Kidney glomerular epithelial cell (primary cell): ENCODE measurements around the gene NIPAL3.

ENCODE experiments used
- DNase-seq: peaks from one replicate; lab custom pipeline; 2025; lab: John Stamatoyannopoulos, UW

Gene NIPAL3

DNA sequence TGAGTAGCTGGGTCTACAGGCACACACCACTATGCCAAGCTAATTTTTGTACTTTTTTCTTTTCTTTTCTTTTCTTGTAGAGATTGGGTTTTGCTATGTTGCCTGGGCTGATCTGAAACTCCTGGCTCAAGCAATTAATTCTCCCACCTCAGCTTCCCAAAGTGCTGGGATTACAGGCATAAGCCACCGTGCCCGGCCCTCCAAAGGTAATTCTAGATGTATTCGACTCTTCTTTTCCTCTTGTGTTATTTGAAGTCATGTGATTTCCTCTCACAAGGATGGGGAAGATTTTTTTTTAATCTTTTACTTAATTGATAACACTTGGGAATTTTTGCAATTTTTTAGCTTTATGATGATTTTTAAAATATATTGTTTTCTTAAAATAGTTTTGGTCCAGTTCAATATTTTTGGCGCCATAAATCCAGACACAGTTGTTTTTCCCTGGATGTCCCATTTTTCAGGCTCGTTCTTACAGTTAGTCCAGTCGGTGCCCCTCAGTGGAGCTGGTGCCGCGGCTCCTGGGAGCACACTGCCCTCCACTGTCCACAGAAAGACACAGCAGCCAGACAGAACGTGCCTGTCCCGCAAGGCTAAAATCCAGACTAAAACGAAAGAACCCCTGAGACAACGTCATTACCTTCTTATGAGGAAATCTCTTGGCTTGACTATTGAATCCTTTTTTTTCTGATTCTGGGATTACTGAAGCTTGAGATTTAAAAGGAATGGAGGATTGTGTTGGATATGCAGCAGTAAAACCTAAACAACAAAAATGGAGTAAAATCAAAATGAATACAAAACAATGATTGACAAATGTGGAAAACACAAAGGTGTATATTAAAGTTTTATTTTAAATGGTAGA, 24.4 kb upstream of the NIPAL3 start:
- DNase-seq = peak; percentile 81

DNA sequence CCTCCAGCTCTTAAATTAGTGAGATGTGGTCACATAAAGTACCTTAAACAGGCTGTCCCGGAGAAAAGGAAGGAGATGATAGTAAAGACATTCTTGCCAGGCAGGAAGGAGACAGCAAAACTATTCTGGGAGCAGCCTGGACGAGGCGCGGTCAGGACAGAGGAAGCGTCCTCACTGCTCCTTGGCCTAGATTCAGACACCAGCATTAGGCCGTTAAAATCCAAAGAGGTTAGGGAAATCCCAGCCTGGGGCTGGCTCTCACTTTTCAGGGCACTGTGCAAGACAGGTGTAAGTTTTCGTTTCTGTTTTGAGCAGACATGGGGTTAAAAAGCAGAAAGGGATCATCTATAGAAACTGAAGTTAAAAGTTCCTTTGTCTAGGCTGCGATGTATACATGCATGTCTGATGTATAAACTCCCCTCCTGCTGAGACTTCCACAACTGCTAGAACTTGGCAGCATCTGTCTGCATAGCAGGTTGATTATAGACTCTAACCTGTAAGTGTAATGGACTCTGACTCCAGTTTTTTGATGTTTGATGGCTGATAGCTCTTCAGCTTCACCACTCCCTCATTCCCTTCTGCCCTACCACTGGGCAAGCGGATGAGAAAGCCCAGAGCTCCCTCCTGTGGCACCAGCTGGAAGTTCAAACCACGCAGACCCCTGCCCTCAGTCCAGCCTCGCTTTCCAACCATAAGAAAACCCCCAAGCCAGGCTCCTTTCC, 23.6 kb upstream of the NIPAL3 start:
- peak; percentile 33 for DNase-seq

DNA sequence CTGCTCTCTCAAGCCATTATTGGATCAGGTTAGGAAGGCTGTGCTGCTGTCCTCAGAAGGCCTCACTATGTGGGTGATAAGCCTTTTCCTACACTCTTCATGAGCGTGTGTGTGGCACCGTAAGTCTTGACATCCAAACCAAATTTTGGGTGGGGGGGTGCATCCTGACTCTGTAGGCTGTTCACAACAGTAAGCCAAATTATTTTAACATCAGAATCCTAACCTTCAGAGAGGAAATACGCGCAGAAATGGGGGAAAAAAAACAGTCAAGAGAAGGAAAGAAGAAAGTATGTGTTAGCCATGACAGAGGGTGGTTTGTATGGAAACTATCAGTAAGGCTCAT, 23.0 kb upstream of the NIPAL3 start:
- DNase-seq = no peak

DNA sequence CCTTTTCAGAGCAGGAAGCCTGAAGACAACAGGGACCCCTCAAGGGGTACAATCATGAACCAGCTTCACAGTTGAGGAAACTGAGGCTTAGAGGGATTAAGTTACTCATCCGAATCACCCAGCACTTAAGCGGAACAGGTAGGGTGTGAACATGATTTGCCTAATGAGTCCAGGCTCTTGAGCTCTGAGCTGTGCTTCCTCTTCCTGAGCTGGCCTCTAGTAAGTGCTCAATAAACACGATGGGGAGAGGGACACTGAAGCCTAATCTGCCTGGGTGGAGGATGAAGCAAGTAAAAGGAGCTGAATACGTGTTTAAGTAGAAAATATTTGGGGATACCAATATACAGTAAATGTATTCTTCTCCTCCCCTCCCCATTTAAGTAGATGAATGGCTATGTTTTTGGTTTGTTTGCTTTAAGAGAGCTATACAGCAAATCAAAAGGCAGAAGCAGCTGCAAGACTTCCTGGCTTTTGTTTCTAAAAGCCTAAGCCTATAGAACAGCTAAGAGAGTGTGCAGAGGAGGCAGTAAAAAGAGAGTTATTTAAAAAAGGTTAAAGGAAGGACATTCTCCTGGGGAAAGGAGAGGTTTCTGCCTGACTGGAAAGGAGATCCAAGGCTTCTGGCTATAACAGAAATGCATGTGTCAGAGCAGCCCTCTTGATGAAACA, 22.5 kb upstream of the NIPAL3 start:
- no peak for DNase-seq

DNA sequence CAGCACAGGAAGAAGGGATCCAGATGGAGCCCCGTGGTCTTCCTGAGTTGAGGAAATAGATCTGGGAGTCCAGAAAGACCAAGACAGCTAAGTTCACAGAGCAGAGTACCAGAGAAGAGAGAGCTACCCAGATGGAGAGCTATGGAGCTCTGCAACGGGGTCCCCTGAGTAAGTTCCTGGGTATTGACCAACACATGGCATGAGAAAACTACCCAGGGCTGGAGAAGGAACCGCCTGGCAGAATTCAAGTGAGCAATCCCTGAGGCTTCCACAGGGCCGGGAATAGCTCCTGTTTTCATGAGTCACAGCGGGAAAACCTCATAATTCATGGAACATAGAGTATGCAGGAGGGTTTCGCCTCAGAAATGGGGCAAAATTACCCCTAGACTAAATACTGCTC, 21.7 kb upstream of the NIPAL3 start:
- DNase-seq = peak; percentile 51

DNA sequence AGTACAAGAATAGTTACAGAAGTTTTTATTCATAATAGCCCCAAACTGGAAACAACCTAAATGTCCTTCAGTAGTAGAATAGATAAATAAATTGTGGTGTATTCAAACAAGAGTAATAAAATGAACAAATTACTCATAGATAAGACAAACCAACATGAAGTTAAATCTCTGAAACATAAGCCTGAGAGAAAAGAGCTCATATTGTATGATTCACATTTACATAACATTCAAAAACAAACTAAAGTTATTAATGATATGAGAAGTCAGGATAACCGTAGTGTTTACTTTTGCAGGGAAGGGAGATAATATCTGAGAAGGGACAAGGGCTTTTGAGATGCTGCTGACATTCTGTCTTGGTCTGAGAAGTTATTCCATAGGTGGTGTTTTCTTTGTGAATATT, 15.5 kb upstream of the NIPAL3 start:
- DNase-seq = no peak

DNA sequence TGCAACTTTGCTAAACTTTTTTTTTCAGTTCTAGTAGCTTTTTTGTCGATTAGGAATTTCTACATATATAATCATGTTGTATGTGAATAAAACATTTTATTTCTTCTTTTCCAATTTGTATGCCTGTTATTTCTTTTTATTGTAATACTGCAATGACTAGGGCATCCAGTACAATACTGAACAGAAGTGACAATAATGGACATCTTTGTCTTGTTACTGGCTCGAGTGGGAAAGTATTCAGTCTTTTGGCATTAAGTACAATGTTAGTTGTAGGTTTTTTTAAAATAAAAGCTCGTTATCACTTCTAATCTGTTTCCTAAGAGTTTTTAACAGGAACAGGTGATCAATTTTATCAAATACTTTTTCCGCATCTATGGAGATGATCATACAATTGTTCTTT, 11.8 kb upstream of the NIPAL3 start:
- DNase-seq = no peak

DNA sequence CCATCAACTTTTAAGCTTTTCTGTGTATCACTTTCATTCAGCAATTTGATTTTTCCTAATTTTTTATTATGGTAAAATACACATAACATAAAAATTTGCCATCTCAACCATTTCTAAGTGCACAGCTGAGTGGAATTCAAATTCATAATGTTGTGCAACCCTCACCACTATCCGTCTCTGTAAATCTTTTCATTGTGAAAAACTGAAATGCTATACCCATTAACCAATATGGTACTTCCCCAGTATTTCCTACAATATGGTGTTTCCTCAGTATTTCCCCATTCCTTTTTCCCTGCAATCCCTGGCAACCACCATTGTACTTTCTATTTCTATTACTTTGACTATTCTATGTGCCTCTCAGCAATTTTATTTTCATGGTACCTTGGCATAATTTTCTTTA, 8.8 kb upstream of the NIPAL3 start:
- DNase-seq = no peak

DNA sequence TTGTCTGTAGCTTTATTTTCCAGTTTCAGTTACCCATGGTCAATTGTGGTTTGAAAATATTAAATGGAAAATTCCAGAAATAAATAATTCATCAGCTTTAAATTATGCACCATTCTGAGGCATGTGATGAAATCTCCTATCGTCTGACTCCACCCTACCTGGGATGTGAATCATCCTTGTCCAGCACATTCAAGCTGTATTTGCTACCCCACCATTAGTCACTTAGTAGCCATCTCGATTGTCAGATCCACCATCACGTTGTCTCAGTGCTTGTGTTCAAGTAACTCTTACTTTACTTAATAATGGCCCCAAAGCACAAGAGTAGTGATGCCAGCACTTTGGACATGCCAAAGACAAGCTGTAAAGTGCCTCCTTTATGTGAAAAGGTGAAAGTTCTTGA, 6.1 kb upstream of the NIPAL3 start:
- DNase-seq = peak; percentile 23

DNA sequence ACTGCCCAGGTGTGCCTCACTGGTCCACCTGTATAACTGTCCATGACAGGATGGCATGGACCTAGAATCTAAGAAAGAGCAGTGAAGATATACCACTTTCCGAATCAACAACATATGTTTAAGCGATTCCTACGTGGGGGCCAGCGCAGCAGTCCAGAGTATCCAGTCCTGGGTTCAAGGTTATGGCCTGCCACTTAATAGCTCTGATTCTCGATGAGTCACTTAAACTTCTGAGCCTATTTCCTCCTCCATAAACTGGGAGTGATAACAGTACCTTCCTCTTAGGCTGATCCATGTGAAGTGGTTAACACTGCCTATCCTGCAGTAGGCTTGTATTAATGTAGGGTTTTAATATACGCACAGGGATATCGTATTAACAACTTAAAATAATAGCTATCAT, 4.9 kb upstream of the NIPAL3 start:
- DNase-seq = no peak

DNA sequence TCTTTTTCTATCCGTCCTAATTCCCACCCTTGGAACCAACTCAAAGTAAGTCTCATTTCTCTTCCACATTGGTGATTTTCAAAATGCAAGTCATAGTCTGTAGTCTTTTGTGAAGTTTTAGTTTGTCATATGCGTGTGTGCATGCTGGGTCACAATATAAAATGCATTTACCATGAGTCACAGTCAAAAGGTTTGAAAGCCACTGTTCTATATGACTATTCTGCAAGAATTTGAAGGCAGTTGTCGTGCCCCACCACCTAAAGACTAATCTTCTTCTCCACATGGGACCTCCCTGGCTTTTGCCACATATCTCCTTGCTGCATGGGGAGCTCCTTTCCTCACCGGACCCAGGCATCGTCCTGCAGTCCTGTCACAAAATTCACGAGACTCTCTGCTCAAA, 3.6 kb upstream of the NIPAL3 start:
- DNase-seq = no peak

DNA sequence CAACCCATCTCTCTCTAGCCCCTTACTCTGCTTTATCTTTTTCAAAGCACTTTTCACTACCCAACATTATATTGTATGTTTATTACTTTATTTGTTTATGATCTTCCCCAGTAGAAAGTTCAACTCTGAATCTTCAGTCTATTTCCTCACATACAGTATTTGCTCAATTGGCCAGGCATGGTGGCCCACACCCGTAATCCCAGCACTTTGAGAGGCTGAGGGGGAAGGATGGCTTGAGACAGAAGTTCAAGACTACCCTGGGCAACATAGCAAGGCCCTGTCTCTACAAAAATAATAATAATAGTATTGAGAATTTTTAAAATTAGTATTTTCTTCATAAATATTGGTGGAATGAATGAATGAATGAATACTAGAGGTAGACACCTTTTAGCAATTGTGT, 3.2 kb upstream of the NIPAL3 start:
- DNase-seq = no peak

DNA sequence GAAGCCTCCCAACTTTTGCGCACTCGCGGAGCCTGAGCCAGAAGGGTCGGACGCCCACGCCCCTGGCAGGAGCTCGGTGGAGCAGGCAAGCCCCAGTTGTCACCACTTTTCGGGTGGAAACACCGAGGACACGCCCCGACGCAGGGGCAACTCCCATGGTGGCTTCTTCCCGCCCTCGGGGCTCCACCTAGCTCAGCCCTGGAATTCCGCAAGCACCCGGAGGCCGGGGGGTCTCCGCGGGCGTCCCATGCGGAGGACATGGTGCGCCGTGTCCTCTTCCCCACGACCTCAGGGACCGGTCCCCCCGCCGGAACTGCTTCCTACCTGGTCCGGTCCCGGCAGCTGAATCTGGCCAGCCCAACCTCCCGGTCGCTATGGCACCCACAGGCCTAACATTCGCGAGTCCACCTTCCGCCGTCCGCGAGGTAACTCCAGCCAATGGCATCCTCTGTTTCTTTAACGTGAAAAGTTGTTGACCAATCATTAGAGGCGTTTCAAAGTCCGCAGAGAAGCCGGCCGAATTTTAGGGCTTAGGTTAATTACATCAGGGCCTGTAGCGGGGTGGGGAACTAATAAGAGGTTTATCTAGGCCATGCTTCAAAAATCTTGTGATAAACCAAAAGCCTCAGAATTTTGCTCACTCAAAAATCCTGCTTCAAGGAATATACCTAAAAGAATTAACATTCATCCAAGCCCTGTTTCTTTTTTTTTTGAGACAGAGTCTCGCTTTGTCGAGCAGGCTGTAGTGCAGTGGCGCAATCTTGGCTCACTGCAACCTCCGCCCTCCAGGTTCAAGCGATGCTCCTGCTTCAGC, 2.0 kb upstream of the NIPAL3 start, which contains the start of gene STPG1:
TSS of gene STPG1 (minus strand) at position 433 of the 814 bp plus-strand sequence. CDS start 12,394 bp downstream, outside the sequence.
- DNase-seq = peak; percentile 92

DNA sequence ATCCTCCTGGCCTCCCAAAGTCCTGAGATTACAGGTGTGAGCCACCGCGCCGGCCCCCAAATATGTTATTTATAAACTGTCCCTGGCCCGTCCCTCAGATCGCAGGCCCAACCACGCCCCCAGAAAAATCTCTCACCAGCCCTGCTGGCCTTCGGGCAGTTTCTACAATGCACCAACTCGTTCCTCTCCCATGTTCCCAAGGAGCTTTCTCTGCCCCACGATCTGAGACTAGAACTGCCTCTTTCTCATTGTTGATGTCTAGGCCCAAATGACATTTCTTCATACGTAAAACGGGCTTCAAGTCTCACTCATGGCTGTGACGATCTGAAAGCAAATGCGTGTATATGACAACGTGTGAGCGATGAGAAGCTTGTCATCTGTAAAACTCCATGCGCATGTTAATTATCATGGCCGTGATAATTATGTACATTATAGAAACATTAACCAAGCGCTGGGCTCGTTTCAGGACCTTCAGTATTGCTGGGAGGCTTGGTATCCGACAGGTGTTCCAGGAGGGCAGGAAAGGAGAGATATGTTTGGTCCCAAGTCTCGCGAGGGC, 748 bp upstream of the NIPAL3 start:
- no peak for DNase-seq

DNA sequence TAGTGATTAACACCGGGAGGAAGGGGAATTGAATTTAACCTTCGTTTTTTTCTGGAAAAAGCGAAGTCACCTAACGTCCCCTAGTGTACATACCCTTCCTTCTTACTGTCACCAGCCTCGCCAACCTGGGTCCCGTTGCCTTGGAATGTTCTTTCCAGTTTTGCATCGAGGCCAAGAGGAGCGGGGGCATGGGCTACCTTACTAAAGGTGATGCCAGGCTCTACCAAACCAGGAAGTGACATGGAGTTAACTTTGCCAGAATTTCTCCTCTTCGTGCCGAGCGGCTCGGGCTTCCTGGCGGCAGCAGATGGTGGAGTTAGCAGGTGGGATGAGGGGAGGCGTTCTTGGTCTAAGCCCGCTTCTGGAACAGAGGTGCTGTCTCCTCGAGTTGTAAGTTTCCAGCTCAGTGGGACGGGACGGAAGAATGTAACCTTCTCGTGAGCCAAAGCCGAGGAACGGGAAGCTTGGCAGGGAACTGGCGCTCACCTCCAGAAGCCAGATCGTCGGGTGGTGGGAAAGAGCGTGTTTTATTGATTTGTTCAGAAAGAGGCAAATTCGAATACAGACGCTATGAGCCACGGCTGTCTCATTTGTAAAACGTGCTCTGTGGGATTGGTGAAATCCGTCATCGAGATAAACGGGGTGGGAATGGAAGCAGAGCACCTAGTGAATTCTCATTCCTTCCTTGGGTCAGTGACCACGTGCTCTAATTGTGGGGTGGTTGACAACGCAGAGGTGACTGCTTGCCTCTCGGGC, 486 bp downstream of the NIPAL3 start:
- peak; percentile 65 for DNase-seq

DNA sequence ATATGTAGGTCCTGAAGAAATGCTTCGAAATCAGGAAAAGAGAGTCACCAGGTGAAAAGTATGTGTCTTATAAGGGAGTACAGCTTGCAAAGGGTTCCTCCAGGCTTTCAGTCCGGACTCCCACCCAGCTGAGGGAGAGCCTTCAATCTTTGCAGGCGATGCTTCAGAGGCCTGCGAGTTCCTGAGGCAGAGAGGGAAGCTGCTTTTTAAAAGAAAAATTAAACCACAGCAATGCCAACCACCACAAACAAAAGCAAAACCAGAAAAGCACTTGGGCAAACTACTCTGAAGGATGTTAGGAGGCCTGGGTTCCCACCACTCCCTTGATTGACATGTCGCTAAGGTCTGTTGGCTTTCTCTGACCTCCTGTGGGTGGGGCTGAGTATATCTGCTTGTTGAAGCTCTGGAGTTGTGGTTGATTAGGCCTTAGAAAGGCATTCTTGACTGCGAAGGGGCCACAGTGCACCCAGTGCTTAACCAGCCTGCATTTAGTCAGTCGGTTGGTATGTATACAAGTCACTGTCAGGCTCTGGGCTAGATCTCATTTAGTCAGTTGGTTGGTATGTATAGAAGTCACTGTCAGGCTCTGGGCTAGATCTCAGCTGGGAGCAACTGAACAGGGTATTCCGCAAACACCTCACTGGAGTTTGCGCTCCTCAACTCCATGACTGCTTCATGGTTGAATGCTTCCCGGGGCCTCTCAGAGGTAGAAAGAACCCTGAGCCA, 1.2 kb downstream of the NIPAL3 start:
- peak; percentile 92 for DNase-seq

DNA sequence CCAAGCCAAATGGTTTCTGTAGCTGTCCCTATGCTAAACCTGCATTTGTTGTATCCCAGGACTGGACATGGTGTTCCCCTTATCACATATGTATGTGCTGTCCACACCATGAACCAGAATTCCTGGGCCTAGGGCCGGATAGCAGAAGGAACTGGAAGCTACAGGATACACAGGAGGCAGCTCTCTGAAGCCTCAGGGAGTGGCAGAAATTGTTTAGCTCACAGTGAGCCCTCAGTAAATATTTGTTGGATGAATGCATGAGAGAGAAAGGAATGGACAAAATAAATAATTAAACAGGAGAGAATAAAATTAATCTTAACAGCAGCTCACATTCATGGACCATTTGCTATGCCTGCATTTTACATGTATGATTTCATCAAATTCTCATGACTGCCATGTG, 2.1 kb downstream of the NIPAL3 start:
- peak; percentile 36 for DNase-seq

DNA sequence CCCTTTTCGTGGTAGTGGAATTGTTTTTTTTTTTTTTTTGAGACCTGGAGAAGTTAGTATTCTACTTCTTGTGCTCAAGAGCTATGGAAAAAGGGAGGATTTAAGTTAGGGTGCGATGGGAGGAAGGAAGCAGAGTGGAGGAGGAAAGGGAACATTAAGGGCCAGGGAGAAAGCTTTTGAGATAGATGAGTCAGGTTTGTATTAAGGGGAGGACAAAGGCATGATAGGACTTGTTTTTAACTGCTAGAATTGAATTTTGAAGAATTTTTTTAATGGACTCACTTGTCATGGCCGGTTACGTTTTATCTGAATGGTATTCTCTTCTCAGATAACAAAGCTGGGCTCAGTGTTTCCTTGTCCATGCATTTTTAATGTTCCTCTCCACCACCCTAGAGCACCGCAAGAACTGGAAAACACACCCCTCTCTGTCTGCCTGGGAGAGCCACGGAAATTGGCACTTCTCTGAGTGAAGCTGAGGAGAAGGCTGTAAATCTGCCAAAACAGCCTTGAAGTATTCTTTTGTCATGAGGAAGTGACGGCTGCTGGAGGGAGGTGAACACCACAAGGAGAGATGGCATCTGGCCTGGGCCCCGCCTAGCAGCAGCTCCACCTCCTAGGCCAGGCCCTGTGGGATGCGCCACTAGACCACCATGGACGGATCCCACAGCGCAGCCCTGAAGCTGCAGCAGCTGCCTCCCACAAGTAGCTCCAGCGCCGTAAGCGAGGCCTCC, 3.5 kb downstream of the NIPAL3 start:
- DNase-seq = no peak

DNA sequence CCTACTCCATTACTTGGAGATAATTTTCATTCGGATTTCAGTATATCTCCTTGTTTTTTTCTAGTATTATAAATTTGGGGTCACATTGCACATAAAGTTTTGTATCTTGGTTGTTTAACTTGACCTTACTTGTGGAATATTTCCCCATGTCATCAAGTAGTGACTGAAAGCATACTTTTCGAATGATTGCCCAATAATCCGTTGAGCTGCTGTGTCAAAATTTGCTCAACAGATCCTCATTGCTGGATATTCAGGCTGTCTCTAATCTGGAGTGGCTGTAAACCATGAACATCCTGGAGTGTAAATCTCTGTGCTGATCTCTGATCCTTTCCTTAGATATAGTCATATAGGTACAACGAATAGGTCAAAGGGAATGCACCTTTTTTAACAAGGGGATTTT, 4.9 kb downstream of the NIPAL3 start:
- no peak for DNase-seq

DNA sequence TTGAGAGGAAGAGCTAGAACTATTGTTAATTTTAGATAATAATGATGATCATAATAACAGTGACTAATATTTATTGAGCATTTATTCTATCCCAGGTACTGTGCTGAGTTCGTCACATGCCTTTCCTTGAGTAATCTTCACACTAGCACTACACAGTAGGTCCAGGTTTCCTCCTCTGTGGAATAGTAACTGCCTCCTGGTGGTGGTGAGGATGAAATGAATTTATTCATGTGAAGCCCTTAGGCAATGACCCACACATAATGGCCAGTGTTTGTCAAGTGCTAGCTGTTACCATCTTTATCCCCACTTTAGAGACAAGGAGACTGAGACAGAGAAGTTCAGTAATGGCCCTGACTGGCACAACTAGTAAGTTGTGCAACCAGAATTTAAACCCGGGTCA, 5.9 kb downstream of the NIPAL3 start:
- no peak for DNase-seq
